ENCODE data around the gene HEYL. TPM values are rescaled to one million over a fixed set of nuclear protein-coding genes. Genes with fewer than 3 reads are reported as not detected.

The HEYL gene
- total RNA-seq, 2 donors from 2014 or later, result 45.6 to 91.2 TPM

- DNase-seq (ENCODE audit: low spot score), result no peak
- TF ChIP-seq CTCF (IDR thresholded peaks at IDR 0.05), result no peak
- Histone ChIP-seq H3K27me3 (replicated peaks; ENCODE audit: insufficient read depth) (no peaks in the 10 kb centered on the region), H3K36me3 (no peaks in the 10 kb centered on the region), H3K27ac (no peak overlapping the region), H3K4me1 (ENCODE audit: control insufficient read depth in 1 of 2, low read depth in 2 of 2) (no peaks in the 10 kb centered on the region), H3K9me3 (no peaks in the 10 kb centered on the region), H3K4me3 (no peak overlapping the region)
- no peak for ATAC-seq (ENCODE audit: insufficient number of reproducible peaks, low FRiP score, low read depth)
Observed at GRCh38 chr1:39590546-39590945, 48.9 kb downstream of the HEYL start.

- TF ChIP-seq CTCF (IDR thresholded peaks at IDR 0.05), result no peak
- no peak overlapping the region for H3K4me3 ChIP-seq
- DNase-seq (ENCODE audit: low spot score) (no peak), ATAC-seq (ENCODE audit: insufficient number of reproducible peaks, low FRiP score, low read depth) (no peak)
- H3K27ac ChIP-seq, result no peak overlapping the region
- H3K4me1 ChIP-seq (ENCODE audit: control insufficient read depth in 1 of 2, low read depth in 2 of 2), result no peaks in the 10 kb centered on the region
- H3K36me3 ChIP-seq, result no peaks in the 10 kb centered on the region
- no peaks in the 10 kb centered on the region for H3K9me3 ChIP-seq
- H3K27me3 ChIP-seq (replicated peaks; ENCODE audit: insufficient read depth), result no peaks in the 10 kb centered on the region
Observed at GRCh38 chr1:39585933-39586332, 53.5 kb downstream of the HEYL start.

GRCh38 chr1:39576016-39576657 lies 63.3 kb downstream of the HEYL start:
- no peak for DNase-seq (ENCODE audit: low spot score)
- ATAC-seq (ENCODE audit: insufficient number of reproducible peaks, low FRiP score, low read depth), result no peak
- H3K9me3 ChIP-seq, result no peaks in the 10 kb centered on the region
- TF ChIP-seq CTCF (IDR thresholded peaks at IDR 0.05), result no peak
- peaks cover 11% of the 10 kb centered on the region for H3K36me3 ChIP-seq
- peak overlapping the region; percentile 65 to 72 for H3K27ac ChIP-seq
- peak overlapping the region; percentile 80 for H3K4me3 ChIP-seq
- peaks cover 23 to 30% of the 10 kb centered on the region in 2 donors for H3K4me1 ChIP-seq (ENCODE audit: control insufficient read depth in 1 of 2, low read depth in 2 of 2)
- H3K27me3 ChIP-seq (replicated peaks; ENCODE audit: insufficient read depth), result no peaks in the 10 kb centered on the region

- DNase-seq (ENCODE audit: low spot score), result no peak
- ATAC-seq (ENCODE audit: insufficient number of reproducible peaks, low FRiP score, low read depth), result no peak
- no peak for TF ChIP-seq CTCF (IDR thresholded peaks at IDR 0.05)
- Histone ChIP-seq H3K4me3 (peak overlapping the region; percentile 80), H3K4me1 (ENCODE audit: control insufficient read depth in 1 of 2, low read depth in 2 of 2) (peaks cover 23 to 30% of the 10 kb centered on the region in 2 donors), H3K27ac (peak overlapping the region; percentile 65 to 72), H3K36me3 (peaks cover 19% of the 10 kb centered on the region), H3K9me3 (no peaks in the 10 kb centered on the region), H3K27me3 (replicated peaks; ENCODE audit: insufficient read depth) (no peaks in the 10 kb centered on the region)
Observed at GRCh38 chr1:39575191-39576015, 64.0 kb downstream of the HEYL start.

GRCh38 chr1:39574646-39575045 lies 64.8 kb downstream of the HEYL start:
- Histone ChIP-seq H3K4me1 (ENCODE audit: control insufficient read depth in 1 of 2, low read depth in 2 of 2) (peaks cover 23 to 30% of the 10 kb centered on the region in 2 donors), H3K27me3 (replicated peaks; ENCODE audit: insufficient read depth) (no peaks in the 10 kb centered on the region), H3K4me3 (peak overlapping the region; percentile 80), H3K9me3 (no peaks in the 10 kb centered on the region), H3K27ac (no peak overlapping the region), H3K36me3 (peaks cover 26% of the 10 kb centered on the region)
- DNase-seq (ENCODE audit: low spot score), result no peak
- TF ChIP-seq CTCF (IDR thresholded peaks at IDR 0.05), result no peak
- no peak for ATAC-seq (ENCODE audit: insufficient number of reproducible peaks, low FRiP score, low read depth)

Data from thoracic aorta (tissue), 2 donors.